Transverse colon (tissue), 4 donors: ENCODE results near the gene MKI67. TPM values are rescaled to one million over a fixed set of nuclear protein-coding genes. Genes with fewer than 3 reads are reported as not detected.
"Not testable (repeated sequence)": the region's sequence is repeated elsewhere in the genome, so short reads cannot be mapped to it uniquely, and the experiment has no call there.

Source experiments
- DNase-seq: peaks from one replicate; pipeline ENCODE4 v3.0.0-alpha.2; 2019
- H3K27ac ChIP-seq, 4 donors: fragments of 200-600 bp; sonication (generic); 2 replicates each; pipeline ENCODE4 v1.5.1; 2016 to 2018; ENCODE audit warnings: inconsistent platforms in 4 of 4
- H3K27me3 ChIP-seq: fragments of 200-600 bp; sonication (generic); 2 replicates; pipeline ENCODE4 v1.5.1; 2017; ENCODE audit warnings: inconsistent platforms
- H3K36me3 ChIP-seq, 4 donors: fragments of 200-600 bp; sonication (generic); 2 replicates each; pipeline ENCODE4 v1.5.1; 2017 to 2019; ENCODE audit warnings: inconsistent platforms in 4 of 4
- H3K4me1 ChIP-seq, 4 donors: fragments of 200-600 bp; sonication (generic); 2 replicates each; pipeline ENCODE4 v1.5.1; 2017 to 2020; ENCODE audit warnings: inconsistent platforms in 4 of 4
- H3K4me3 ChIP-seq, 4 donors: fragments of 200-600 bp; sonication (generic); 1 replicate in 1 of 4; 2 replicates in 3 of 4; pipeline versions ENCODE4 v1.5.1 to v1.6.1; 2017 to 2019; ENCODE audit warnings: inconsistent platforms in 4 of 4
- H3K9me3 ChIP-seq, 2 donors: fragments of 200-600 bp; sonication (generic); 2 replicates each; pipeline ENCODE4 v1.5.1; 2017 to 2019; ENCODE audit warnings: inconsistent platforms in 2 of 2
- EP300 ChIP-seq: sonication (generic); formaldehyde crosslinking; IDR thresholded peaks from one replicate; pipeline ENCODE4 v1.6.1; 2017; ENCODE audit warnings: antibody characterized with exemption, low read depth
- POLR2A ChIP-seq: fragments of 450-650 bp; IDR thresholded peaks from one replicate; pipeline ENCODE4 v1.6.1; 2016; ENCODE audit warnings: antibody characterized with exemption, mild to moderate bottlenecking, moderate library complexity
- POLR2AphosphoS5 ChIP-seq, 3 donors: sonication (generic); formaldehyde crosslinking; IDR thresholded peaks; one replicate each; pipeline ENCODE4 v1.6.1; 2016; ENCODE audit warnings: antibody characterized with exemption in 3 of 3
- WGBS, 2 donors: methylation state at CpG; one replicate each; pipeline ENCODE4 v1.1.5; 2018; ENCODE audit warnings: low coverage in 1 of 2; 5-methylcytosine and 5-hydroxymethylcytosine counted together
- in situ Hi-C, 4 donors: fragments of 200-750 bp; cut with MboI; loops; one replicate each; pipeline versions ENCODE4 v1.15.0 to v1.15.1; 2017; ENCODE audit warnings: low sequenced_read_pairs in 3 of 4, low pct_ligation_motif_present in 1 of 4, low pct_unique_long_range_greater_than_20kb in 1 of 4
- intact Hi-C: fragments of 100-400 bp; cut with DNase I; formaldehyde crosslinking; loops from one replicate; pipeline ENCODE4 v1.15.1; 2023; ENCODE audit warnings: low total_unique reads
- total RNA-seq, 4 donors: library from RNA; depleted of rRNA; stranded (reverse); fragments of >200 nt; gene quantifications; one replicate each; pipeline ENCODE4 v1.1.0, GENCODE V29; 2016
- TF ChIP-seq, protein P1 (sequence below), 5 experiments: fragments of 200-600 bp in 3 of 5; fragments of 450-650 bp in 2 of 5; sonication (generic) in 3 of 5; IDR thresholded peaks; 1 replicate in 2 of 5; 2 replicates in 3 of 5; pipeline ENCODE4 v1.5.1; 2016 to 2017; ENCODE audit warnings: antibody characterized with exemption in 5 of 5, inconsistent platforms in 3 of 5, mild to moderate bottlenecking in 2 of 5, moderate library complexity in 1 of 5

MKI67 gene
- total RNA-seq, 4 donors from 2014 or later, result 4.5 to 40.8 (median 8.4) TPM

DNA sequence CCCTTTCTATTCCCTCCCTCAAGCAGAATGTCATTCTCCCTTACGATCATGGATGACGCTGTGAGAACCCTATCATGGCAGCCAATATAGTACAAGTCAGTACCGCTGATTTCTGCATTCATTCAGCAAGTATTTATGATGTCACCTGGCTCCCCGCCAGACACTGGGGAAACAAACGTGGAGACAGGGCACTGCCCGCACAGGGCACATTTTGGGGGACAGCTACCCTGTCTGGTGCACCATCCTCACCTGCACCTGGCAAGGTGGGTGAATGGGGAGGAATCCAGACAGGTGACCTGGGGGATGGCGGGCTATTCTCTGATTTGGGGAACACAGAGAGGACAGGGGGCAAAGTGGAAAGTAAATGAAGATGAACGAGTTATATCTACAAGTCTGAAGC is 28.4 kb downstream of the MKI67 start:
- H3K4me3 ChIP-seq, result no peak overlapping the region
- DNase-seq, result no peak
- H3K9me3 ChIP-seq, result no peaks in the 10 kb centered on the region
- 85% methylated on average over 8 of the region's 8 CpGs; no CpG with 5 or more reads in 1 of the 2 donors for WGBS, 2 donors
- H3K27me3 ChIP-seq, result no peaks in the 10 kb centered on the region
- intact Hi-C loops (no loop called here), in situ Hi-C loops (loop anchor here in 1 of 4 donors (5.0 kb wide), 1 partner anchor 40 kb away; no protein-coding TSS in a partner anchor)
- no peak overlapping the region for H3K27ac ChIP-seq
- H3K36me3 ChIP-seq, result no peaks in the 10 kb centered on the region
- TF ChIP-seq POLR2AphosphoS5 (IDR thresholded peaks at IDR 0.05) (no peak), EP300 (no peak), POLR2A (no peak)
- TF ChIP-seq, protein P1, sequence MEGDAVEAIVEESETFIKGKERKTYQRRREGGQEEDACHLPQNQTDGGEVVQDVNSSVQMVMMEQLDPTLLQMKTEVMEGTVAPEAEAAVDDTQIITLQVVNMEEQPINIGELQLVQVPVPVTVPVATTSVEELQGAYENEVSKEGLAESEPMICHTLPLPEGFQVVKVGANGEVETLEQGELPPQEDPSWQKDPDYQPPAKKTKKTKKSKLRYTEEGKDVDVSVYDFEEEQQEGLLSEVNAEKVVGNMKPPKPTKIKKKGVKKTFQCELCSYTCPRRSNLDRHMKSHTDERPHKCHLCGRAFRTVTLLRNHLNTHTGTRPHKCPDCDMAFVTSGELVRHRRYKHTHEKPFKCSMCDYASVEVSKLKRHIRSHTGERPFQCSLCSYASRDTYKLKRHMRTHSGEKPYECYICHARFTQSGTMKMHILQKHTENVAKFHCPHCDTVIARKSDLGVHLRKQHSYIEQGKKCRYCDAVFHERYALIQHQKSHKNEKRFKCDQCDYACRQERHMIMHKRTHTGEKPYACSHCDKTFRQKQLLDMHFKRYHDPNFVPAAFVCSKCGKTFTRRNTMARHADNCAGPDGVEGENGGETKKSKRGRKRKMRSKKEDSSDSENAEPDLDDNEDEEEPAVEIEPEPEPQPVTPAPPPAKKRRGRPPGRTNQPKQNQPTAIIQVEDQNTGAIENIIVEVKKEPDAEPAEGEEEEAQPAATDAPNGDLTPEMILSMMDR (IDR thresholded peaks at IDR 0.05), result no peak
- H3K4me1 ChIP-seq, result no peaks in the 10 kb centered on the region

GRCh38 chr10:128096486-128097199 is 29.6 kb downstream of the MKI67 start:
- TF ChIP-seq POLR2AphosphoS5 (IDR thresholded peaks at IDR 0.05), result no peak
- no peak for TF ChIP-seq POLR2A
- TF ChIP-seq, protein P1 (IDR thresholded peaks at IDR 0.05), result no peak
- TF ChIP-seq EP300, result no peak
- no peak overlapping the region for H3K27ac ChIP-seq
- H3K4me1 ChIP-seq, result no peaks in the 10 kb centered on the region
- in situ Hi-C loops, result loop anchor here in 1 of 4 donors (5.0 kb wide), 1 partner anchor 41 kb away; no protein-coding TSS in a partner anchor
- H3K4me3 ChIP-seq, result no peak overlapping the region
- DNase-seq, result no peak
- no peaks in the 10 kb centered on the region for H3K27me3 ChIP-seq
- intact Hi-C loops, result no loop called here
- WGBS, 2 donors, result 79 to 80% methylated on average over 3 to 5 of the region's 5 CpGs
- no peaks in the 10 kb centered on the region for H3K36me3 ChIP-seq
- no peaks in the 10 kb centered on the region for H3K9me3 ChIP-seq

- no peak overlapping the region for H3K4me3 ChIP-seq
- no peaks in the 10 kb centered on the region for H3K9me3 ChIP-seq
- H3K4me1 ChIP-seq, result no peaks in the 10 kb centered on the region
- intact Hi-C loops (no loop called here), in situ Hi-C loops (loop anchor here in 1 of 4 donors (5.0 kb wide), 1 partner anchor 41 kb away; no protein-coding TSS in a partner anchor)
- TF ChIP-seq, protein P1 (IDR thresholded peaks at IDR 0.05), result no peak
- no peak for TF ChIP-seq POLR2A
- TF ChIP-seq EP300, result no peak
- no peak for TF ChIP-seq POLR2AphosphoS5 (IDR thresholded peaks at IDR 0.05)
- H3K36me3 ChIP-seq, result no peaks in the 10 kb centered on the region
- 78% methylated on average over 11 of the region's 11 CpGs; no CpG with 5 or more reads in 1 of the 2 donors for WGBS, 2 donors
- DNase-seq, result no peak
- H3K27ac ChIP-seq, result no peak overlapping the region
- no peaks in the 10 kb centered on the region for H3K27me3 ChIP-seq
These were observed 30.3 kb downstream of the MKI67 start for GRCh38 chr10:128095753-128096469.

DNA sequence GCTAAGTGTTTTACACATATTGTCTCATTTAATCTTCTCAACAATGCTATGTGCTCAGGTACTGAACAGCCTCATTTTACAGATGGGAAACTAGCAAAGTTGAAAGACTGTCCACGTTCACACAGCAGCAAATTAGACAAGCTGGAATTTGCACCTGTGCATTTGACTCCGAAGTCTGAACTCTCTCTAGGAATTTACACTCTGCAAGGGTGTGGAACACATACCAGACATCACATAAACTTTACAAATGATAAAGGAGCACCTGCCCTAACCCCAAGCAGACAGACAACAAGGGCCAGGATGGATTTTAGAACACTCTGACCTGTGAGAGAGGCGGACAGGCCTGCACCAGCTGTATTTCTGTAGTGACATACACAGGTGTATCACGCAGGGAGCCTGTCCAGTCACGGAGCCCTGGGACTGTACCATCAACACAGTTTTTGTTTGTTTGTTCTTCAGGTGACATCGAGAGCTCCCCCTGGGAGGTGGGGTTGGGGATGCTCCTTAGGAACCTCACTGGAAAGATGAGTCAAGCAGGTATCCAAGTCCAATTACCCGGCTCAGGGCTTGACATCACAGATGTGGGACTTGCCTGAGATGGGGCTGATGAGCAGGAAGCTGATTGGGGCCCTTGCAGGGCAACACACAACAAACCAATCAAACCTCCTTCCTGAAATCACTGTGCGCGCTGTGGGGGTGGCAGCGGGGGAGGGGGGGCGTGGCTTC is 31.0 kb downstream of the MKI67 start:
- no peak overlapping the region for H3K27ac ChIP-seq
- 56 to 72% methylated on average over 2 to 11 of the region's 11 CpGs for WGBS, 2 donors
- H3K27me3 ChIP-seq, result no peaks in the 10 kb centered on the region
- no peaks in the 10 kb centered on the region for H3K36me3 ChIP-seq
- DNase-seq, result peak; percentile 33
- no peak for TF ChIP-seq EP300
- TF ChIP-seq POLR2AphosphoS5 (IDR thresholded peaks at IDR 0.05), result no peak
- TF ChIP-seq, protein P1 (IDR thresholded peaks at IDR 0.05), result no peak
- TF ChIP-seq POLR2A, result no peak
- no peaks in the 10 kb centered on the region for H3K9me3 ChIP-seq
- in situ Hi-C loops, result loop anchor here in 1 of 4 donors (5.0 kb wide), 1 partner anchor 42 kb away; no protein-coding TSS in a partner anchor
- H3K4me1 ChIP-seq, result no peaks in the 10 kb centered on the region
- H3K4me3 ChIP-seq, result no peak overlapping the region
- intact Hi-C loops, result no loop called here

DNA sequence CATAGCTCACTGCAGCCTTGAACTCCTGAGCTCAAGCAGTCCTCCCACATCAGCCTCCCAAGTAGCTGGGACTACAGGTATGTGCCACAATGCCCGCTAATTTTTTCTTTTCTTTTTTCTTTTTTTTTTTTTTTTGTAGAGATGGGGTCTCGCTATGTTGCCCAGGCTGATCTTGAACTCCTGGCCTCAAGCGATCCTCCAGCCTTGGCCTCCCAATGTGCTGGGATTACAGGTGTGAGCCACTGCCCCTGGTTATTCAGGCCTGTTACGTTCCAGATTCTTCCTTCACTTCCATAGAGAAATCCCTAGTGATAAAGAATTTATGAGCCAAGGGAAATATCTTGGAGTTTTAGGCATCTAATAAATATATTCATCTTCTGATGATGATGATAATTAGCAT is 31.6 kb downstream of the MKI67 start:
- intact Hi-C loops, H3K4me1 ChIP-seq, H3K27me3 ChIP-seq, DNase-seq, H3K36me3 ChIP-seq, H3K4me3 ChIP-seq, H3K9me3 ChIP-seq, in situ Hi-C loops, H3K27ac ChIP-seq: not testable (repeated sequence)
- 96% methylated on average over 4 of the region's 4 CpGs; no CpG with 5 or more reads in 1 of the 2 donors for WGBS, 2 donors
